Measurements from ENCODE around the gene EIF4G3.

GRCh38 chr1:21007876-21008275, 168.8 kb downstream of the EIF4G3 start:
- TF ChIP-seq POLR2A (IDR thresholded peaks at IDR 0.05) (no peak), CTCF (IDR thresholded peaks at IDR 0.05) (no peak)

Measured in lower leg skin (tissue), 3 donors.